Measurements from ENCODE around the gene ZNF777.
"Not testable (repeated sequence)": the region's sequence is repeated elsewhere in the genome, so short reads cannot be mapped to it uniquely, and the experiment has no call there.

- not testable (repeated sequence) for TF ChIP-seq POLR2A (IDR thresholded peaks at IDR 0.05; ENCODE audit: low read length); GATA1 (IDR thresholded peaks at IDR 0.05; ENCODE audit: low read depth, low read length)
These were observed 14.8 kb downstream of the ZNF777 start for GRCh38 chr7:149446026-149446425.

All from erythroblast (primary cell).